IPS-20b (cell line): ENCODE results near the gene ZNHIT1.

ENCODE experiments used
- H3K27ac ChIP-seq: one replicate; pipeline ENCODE4 v1.5.1; 2013; ENCODE audit warnings: low read length
- H3K27me3 ChIP-seq: 2 replicates; pipeline ENCODE4 v1.6.1; 2013; ENCODE audit warnings: mild to moderate bottlenecking, low read length, inconsistent platforms; ENCODE audit not compliant: insufficient read depth
- H3K36me3 ChIP-seq: 2 replicates; pipeline ENCODE4 v1.6.1; 2013; ENCODE audit warnings: low read depth, mild to moderate bottlenecking, inconsistent platforms, low read length, moderate library complexity; ENCODE audit not compliant: insufficient read depth
- H3K4me1 ChIP-seq: 2 replicates; pipeline ENCODE4 v1.6.1; 2013; ENCODE audit warnings: mild to moderate bottlenecking, control low read depth, inconsistent platforms, low read length, moderate library complexity; ENCODE audit not compliant: insufficient read depth
- H3K4me3 ChIP-seq: 2 replicates; pipeline ENCODE4 v1.5.1; 2013; ENCODE audit warnings: mild to moderate bottlenecking, low read length, inconsistent platforms
- H3K9ac ChIP-seq: 2 replicates; pipeline ENCODE4 v1.6.1; 2013; ENCODE audit warnings: low read depth, mild to moderate bottlenecking, inconsistent platforms, low read length, moderate library complexity
- H3K9me3 ChIP-seq: 2 replicates; pipeline ENCODE4 v1.6.1; 2013; ENCODE audit warnings: mild to moderate bottlenecking, low read depth, low read length, inconsistent platforms; ENCODE audit not compliant: insufficient read depth

ZNHIT1 gene

GRCh38 chr7:101174322-101174854, 43.6 kb upstream of the ZNHIT1 start:
- H3K27ac ChIP-seq = no peak overlapping the region
- no peaks in the 10 kb centered on the region for H3K36me3 ChIP-seq
- peaks cover 100% of the 10 kb centered on the region for H3K27me3 ChIP-seq
- H3K4me1 ChIP-seq = peaks cover 10% of the 10 kb centered on the region; the same call in 1 of the 2 replicates
- H3K4me3 ChIP-seq = peak overlapping the region; percentile 55
- no peaks in the 10 kb centered on the region for H3K9me3 ChIP-seq
- H3K9ac ChIP-seq = no peak overlapping the region

- Histone ChIP-seq H3K9me3 (no peaks in the 10 kb centered on the region), H3K9ac (no peak overlapping the region), H3K4me3 (no peak overlapping the region), H3K27ac (no peak overlapping the region), H3K4me1 (peaks cover 3% of the 10 kb centered on the region; the same call in 1 of the 2 replicates), H3K36me3 (no peaks in the 10 kb centered on the region), H3K27me3 (peaks cover 100% of the 10 kb centered on the region)
Measured at GRCh38 chr7:101175664-101176063, 42.3 kb upstream of the ZNHIT1 start.

- peaks cover 88% of the 10 kb centered on the region for H3K27me3 ChIP-seq
- no peak overlapping the region for H3K9ac ChIP-seq
Measured at GRCh38 chr7:101177644-101178043, 40.3 kb upstream of the ZNHIT1 start.

GRCh38 chr7:101179117-101179516, 38.8 kb upstream of the ZNHIT1 start:
- H3K9ac ChIP-seq = no peak overlapping the region
- peaks cover 5% of the 10 kb centered on the region; the same call in 1 of the 2 replicates for H3K4me1 ChIP-seq
- H3K27me3 ChIP-seq = peaks cover 73% of the 10 kb centered on the region
- H3K9me3 ChIP-seq = no peaks in the 10 kb centered on the region
- H3K4me3 ChIP-seq = peak overlapping the region; percentile 68
- no peaks in the 10 kb centered on the region for H3K36me3 ChIP-seq
- H3K27ac ChIP-seq = no peak overlapping the region

More at GRCh38 chr7:101177644-101178043, 40.3 kb upstream of the ZNHIT1 start:
- H3K4me1 ChIP-seq = peaks cover 5% of the 10 kb centered on the region; the same call in 1 of the 2 replicates
- H3K9me3 ChIP-seq = no peaks in the 10 kb centered on the region
- no peaks in the 10 kb centered on the region for H3K36me3 ChIP-seq
- H3K4me3 ChIP-seq = no peak overlapping the region
- no peak overlapping the region for H3K27ac ChIP-seq

- no peaks in the 10 kb centered on the region for H3K9me3 ChIP-seq
- H3K27ac ChIP-seq = no peak overlapping the region
- H3K4me3 ChIP-seq = peak overlapping the region; percentile 68
- H3K27me3 ChIP-seq = peaks cover 67% of the 10 kb centered on the region
- no peak overlapping the region for H3K9ac ChIP-seq
- H3K36me3 ChIP-seq = no peaks in the 10 kb centered on the region
- H3K4me1 ChIP-seq = peaks cover 5% of the 10 kb centered on the region; the same call in 1 of the 2 replicates
Measured at GRCh38 chr7:101179713-101180112, 38.3 kb upstream of the ZNHIT1 start.

- peaks cover 62% of the 10 kb centered on the region for H3K27me3 ChIP-seq
- H3K9ac ChIP-seq = no peak within 1 kb of the TSS
- H3K4me3 ChIP-seq = peak within 1 kb of the TSS; percentile 68
- no peaks in the 10 kb centered on the region for H3K36me3 ChIP-seq
- no peaks in the 10 kb centered on the region for H3K9me3 ChIP-seq
- peaks cover 5% of the 10 kb centered on the region; the same call in 1 of the 2 replicates for H3K4me1 ChIP-seq
- no peak within 1 kb of the TSS for H3K27ac ChIP-seq
Measured at GRCh38 chr7:101180130-101180755, 37.7 kb upstream of the ZNHIT1 start, which contains the start of gene NAT16. TSS of gene NAT16 (minus strand) at chr7:101180293. CDS start at chr7:101174807, 5,486 bp downstream.

GRCh38 chr7:101185258-101185839, 32.6 kb upstream of the ZNHIT1 start:
- Histone ChIP-seq H3K9ac (no peak overlapping the region), H3K4me1 (peaks cover 5% of the 10 kb centered on the region; the same call in 1 of the 2 replicates), H3K27ac (no peak overlapping the region), H3K27me3 (peaks cover 11% of the 10 kb centered on the region), H3K36me3 (no peaks in the 10 kb centered on the region), H3K9me3 (no peaks in the 10 kb centered on the region), H3K4me3 (no peak overlapping the region)

- Histone ChIP-seq H3K36me3 (no peaks in the 10 kb centered on the region), H3K9me3 (no peaks in the 10 kb centered on the region), H3K4me1 (peaks cover 2% of the 10 kb centered on the region; the same call in 1 of the 2 replicates), H3K9ac (no peak overlapping the region), H3K27me3 (peaks cover 3% of the 10 kb centered on the region; the same call in 1 of the 2 replicates), H3K4me3 (no peak overlapping the region), H3K27ac (no peak overlapping the region)
Measured at GRCh38 chr7:101186194-101186593, 31.8 kb upstream of the ZNHIT1 start.

GRCh38 chr7:101186844-101187428, 31.0 kb upstream of the ZNHIT1 start:
- H3K9ac ChIP-seq = no peak overlapping the region
- peaks cover 2% of the 10 kb centered on the region; the same call in 1 of the 2 replicates for H3K4me1 ChIP-seq
- no peaks in the 10 kb centered on the region for H3K9me3 ChIP-seq
- no peaks in the 10 kb centered on the region for H3K27me3 ChIP-seq
- H3K4me3 ChIP-seq = no peak overlapping the region
- H3K36me3 ChIP-seq = no peaks in the 10 kb centered on the region
- H3K27ac ChIP-seq = no peak overlapping the region

- Histone ChIP-seq H3K36me3 (no peaks in the 10 kb centered on the region), H3K27me3 (no peaks in the 10 kb centered on the region), H3K9ac (no peak overlapping the region), H3K27ac (no peak overlapping the region), H3K9me3 (no peaks in the 10 kb centered on the region), H3K4me3 (no peak overlapping the region), H3K4me1 (no peaks in the 10 kb centered on the region)
Measured at GRCh38 chr7:101189109-101189508, 28.9 kb upstream of the ZNHIT1 start.

- Histone ChIP-seq H3K4me1 (peaks cover 4% of the 10 kb centered on the region; the same call in 1 of the 2 replicates), H3K36me3 (no peaks in the 10 kb centered on the region), H3K27me3 (peaks cover 3% of the 10 kb centered on the region; the same call in 1 of the 2 replicates), H3K4me3 (no peak overlapping the region), H3K9me3 (no peaks in the 10 kb centered on the region), H3K27ac (no peak overlapping the region), H3K9ac (no peak overlapping the region)
Measured at GRCh38 chr7:101195884-101196283, 22.1 kb upstream of the ZNHIT1 start.
